ENCODE results near the gene GREM2.

GREM2 gene

DNA sequence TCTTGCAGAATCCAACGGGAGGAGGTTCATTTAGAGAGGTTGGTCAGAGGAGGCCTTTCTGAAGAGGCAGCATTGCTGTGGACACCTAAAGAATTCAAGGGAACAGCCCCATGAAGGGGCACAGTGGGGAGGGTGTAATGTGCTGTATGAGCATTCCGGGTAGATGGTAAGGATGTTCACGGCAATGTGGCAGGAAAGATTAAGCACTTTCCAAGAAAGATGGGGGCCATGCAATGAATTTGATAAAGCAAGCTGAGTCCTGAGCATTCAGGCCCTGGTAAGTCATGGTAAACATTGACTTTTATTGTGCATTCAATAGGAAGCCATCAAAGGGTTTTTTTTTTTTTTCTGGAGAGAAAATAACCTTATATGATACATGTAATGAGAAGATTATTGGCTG lies 166.6 kb downstream of the GREM2 start:
- Histone ChIP-seq H3K27me3 (ENCODE audit: insufficient read depth, poor library complexity, severe bottlenecking) (no peaks in the 10 kb centered on the region), H3K4me3 (replicated peaks; ENCODE audit: insufficient read depth, low read length) (no peak overlapping the region), H3K27ac (replicated peaks) (no peak overlapping the region)
- TF ChIP-seq SPI1 (IDR thresholded peaks at IDR 0.05; ENCODE audit: borderline replicate concordance, low read depth) (no peak), POLR2AphosphoS5 (IDR thresholded peaks at IDR 0.05; ENCODE audit: low read depth) (no peak), CTCF (IDR thresholded peaks at IDR 0.05; ENCODE audit: insufficient read depth, low read length) (no peak), GABPA (IDR thresholded peaks at IDR 0.05; ENCODE audit: low read depth) (no peak)
- TF ChIP-seq, protein P1, sequence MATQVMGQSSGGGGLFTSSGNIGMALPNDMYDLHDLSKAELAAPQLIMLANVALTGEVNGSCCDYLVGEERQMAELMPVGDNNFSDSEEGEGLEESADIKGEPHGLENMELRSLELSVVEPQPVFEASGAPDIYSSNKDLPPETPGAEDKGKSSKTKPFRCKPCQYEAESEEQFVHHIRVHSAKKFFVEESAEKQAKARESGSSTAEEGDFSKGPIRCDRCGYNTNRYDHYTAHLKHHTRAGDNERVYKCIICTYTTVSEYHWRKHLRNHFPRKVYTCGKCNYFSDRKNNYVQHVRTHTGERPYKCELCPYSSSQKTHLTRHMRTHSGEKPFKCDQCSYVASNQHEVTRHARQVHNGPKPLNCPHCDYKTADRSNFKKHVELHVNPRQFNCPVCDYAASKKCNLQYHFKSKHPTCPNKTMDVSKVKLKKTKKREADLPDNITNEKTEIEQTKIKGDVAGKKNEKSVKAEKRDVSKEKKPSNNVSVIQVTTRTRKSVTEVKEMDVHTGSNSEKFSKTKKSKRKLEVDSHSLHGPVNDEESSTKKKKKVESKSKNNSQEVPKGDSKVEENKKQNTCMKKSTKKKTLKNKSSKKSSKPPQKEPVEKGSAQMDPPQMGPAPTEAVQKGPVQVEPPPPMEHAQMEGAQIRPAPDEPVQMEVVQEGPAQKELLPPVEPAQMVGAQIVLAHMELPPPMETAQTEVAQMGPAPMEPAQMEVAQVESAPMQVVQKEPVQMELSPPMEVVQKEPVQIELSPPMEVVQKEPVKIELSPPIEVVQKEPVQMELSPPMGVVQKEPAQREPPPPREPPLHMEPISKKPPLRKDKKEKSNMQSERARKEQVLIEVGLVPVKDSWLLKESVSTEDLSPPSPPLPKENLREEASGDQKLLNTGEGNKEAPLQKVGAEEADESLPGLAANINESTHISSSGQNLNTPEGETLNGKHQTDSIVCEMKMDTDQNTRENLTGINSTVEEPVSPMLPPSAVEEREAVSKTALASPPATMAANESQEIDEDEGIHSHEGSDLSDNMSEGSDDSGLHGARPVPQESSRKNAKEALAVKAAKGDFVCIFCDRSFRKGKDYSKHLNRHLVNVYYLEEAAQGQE (IDR thresholded peaks at IDR 0.05; ENCODE audit: insufficient replicate concordance, low read depth): no peak
- DNase-seq (ENCODE audit: low read depth in 1 of 2, low spot score in 1 of 2): no peak

DNA sequence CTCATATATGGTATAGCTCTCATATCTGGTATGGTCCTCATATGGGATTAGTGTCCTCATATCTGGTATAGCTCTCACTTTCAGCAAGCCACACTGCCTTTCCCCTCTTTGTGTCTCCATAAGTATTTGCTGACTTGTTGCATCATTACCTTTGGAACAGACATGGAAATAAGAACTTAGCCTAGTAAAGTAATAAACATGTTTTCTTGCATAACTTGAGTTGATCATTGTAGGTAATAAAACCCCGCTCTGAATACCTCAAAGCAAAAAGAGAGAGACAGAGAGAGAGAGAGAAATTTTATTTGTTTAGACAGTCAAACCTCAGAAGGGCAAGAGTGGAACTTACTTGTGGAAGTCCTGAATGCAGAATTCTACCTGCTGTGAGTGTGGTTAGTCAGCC lies 170.3 kb downstream of the GREM2 start:
- TF ChIP-seq POLR2AphosphoS5 (IDR thresholded peaks at IDR 0.05; ENCODE audit: low read depth) (no peak), CTCF (IDR thresholded peaks at IDR 0.05; ENCODE audit: insufficient read depth, low read length) (no peak), SPI1 (IDR thresholded peaks at IDR 0.05; ENCODE audit: borderline replicate concordance, low read depth) (no peak), GABPA (IDR thresholded peaks at IDR 0.05; ENCODE audit: low read depth) (no peak)
- TF ChIP-seq, protein P1 (IDR thresholded peaks at IDR 0.05; ENCODE audit: insufficient replicate concordance, low read depth): no peak
- Histone ChIP-seq H3K4me3 (replicated peaks; ENCODE audit: insufficient read depth, low read length) (no peak overlapping the region), H3K27ac (replicated peaks) (no peak overlapping the region), H3K27me3 (ENCODE audit: insufficient read depth, poor library complexity, severe bottlenecking) (no peaks in the 10 kb centered on the region)
- DNase-seq (ENCODE audit: low read depth in 1 of 2, low spot score in 1 of 2): no peak

All from HL-60 (cell line).